ENCODE measurements around the gene SNX7.

- TF ChIP-seq CTCF (IDR thresholded peaks at IDR 0.05) (no peak), POLR2A (IDR thresholded peaks at IDR 0.05) (no peak)
Measured at GRCh38 chr1:98659879-98660278, 1.6 kb upstream of the SNX7 start.
